Peyer's patch (tissue), 4 donors: ENCODE data around the gene ID4.

Experiments
- POLR2A ChIP-seq, 2 donors: fragments of 450-650 bp; IDR thresholded peaks; one replicate each; pipeline ENCODE4 v1.5.1; 2017; ENCODE audit warnings: antibody characterized with exemption in 2 of 2, mild to moderate bottlenecking in 2 of 2, moderate library complexity in 2 of 2
- TF ChIP-seq, protein P1 (sequence below), 6 experiments: fragments of 450-650 bp in 4 of 6; fragments of 200-600 bp in 2 of 6; sonication (generic) in 1 of 6; IDR thresholded peaks; one replicate each; pipeline ENCODE4 v1.5.1; 2017 to 2019; ENCODE audit warnings: antibody characterized with exemption in 6 of 6, mild to moderate bottlenecking in 3 of 6, moderate library complexity in 1 of 6

DNA sequence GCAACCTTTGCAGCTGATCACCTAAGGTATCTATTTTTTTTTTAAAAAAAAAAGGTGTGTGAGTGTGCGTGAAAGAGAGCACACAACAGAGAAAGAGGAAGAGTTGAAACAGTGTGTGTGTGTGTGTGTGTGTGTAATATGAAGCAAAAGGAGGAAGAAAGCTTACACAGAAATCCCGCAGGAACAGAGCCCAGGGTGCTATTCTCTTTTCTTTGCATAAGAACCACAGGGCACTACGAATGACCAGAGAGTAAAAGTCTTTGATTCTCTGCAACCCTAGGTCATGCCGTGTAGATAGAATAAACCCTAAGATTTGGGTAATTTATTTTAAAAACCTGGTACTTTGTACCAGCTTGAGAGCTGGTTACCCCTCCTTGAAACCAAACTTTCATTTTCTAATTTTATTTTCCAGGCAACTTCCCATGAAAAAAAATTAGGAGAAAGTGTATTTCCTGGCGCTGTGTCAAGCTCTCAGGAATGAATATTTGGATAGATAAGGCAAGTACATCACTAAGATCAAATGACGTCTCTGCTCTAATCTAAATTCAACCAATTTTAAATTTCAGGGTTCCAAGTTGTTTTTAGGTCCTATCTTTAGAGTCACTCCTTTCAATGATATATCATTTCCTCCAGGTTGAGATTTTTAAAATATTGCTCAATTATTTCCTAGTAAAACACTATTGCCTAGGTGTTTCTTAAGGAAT lies 47.9 kb upstream of the ID4 start:
- TF ChIP-seq, protein P1, sequence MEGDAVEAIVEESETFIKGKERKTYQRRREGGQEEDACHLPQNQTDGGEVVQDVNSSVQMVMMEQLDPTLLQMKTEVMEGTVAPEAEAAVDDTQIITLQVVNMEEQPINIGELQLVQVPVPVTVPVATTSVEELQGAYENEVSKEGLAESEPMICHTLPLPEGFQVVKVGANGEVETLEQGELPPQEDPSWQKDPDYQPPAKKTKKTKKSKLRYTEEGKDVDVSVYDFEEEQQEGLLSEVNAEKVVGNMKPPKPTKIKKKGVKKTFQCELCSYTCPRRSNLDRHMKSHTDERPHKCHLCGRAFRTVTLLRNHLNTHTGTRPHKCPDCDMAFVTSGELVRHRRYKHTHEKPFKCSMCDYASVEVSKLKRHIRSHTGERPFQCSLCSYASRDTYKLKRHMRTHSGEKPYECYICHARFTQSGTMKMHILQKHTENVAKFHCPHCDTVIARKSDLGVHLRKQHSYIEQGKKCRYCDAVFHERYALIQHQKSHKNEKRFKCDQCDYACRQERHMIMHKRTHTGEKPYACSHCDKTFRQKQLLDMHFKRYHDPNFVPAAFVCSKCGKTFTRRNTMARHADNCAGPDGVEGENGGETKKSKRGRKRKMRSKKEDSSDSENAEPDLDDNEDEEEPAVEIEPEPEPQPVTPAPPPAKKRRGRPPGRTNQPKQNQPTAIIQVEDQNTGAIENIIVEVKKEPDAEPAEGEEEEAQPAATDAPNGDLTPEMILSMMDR (IDR thresholded peaks at IDR 0.05), result no peak
- no peak for TF ChIP-seq POLR2A (IDR thresholded peaks at IDR 0.05)
